OCI-LY3 (cell line): ENCODE data around the gene GRIP1.
A peak's percentile ranks its signal among the peaks of the same experiment; 100 is the strongest.

Experiments
- H2AFZ ChIP-seq: fragments of 200-600, 300-600 bp; shearing (Covaris generic); 2 replicates; pipeline ENCODE4 v1.6.0; 2014; ENCODE audit warnings: antibody characterized with exemption, low read depth, low read length
- H3K27ac ChIP-seq: fragments of 200-600, 300-600 bp; sonication (generic); 2 replicates; pipeline ENCODE4 v1.5.1; 2014; ENCODE audit warnings: mild to moderate bottlenecking, low read length, moderate library complexity, mixed read lengths
- H3K27me3 ChIP-seq: fragments of 200-600, 300-600 bp; sonication (generic); 2 replicates; pipeline ENCODE4 v1.6.1; 2014; ENCODE audit warnings: low read depth, low read length, mixed read lengths
- H3K36me3 ChIP-seq: fragments of 200-600, 300-600 bp; sonication (generic); replicated peaks from 2 replicates; pipeline ENCODE3; 2014; ENCODE audit warnings: low read depth, low read length, mixed read lengths
- H3K4me1 ChIP-seq: fragments of 300-600, 200-600 bp; sonication (generic); 2 replicates; pipeline ENCODE4 v1.6.1; 2014; ENCODE audit warnings: low read length, mixed read lengths
- H3K4me2 ChIP-seq: fragments of 200-600, 300-600 bp; sonication (generic); 2 replicates; pipeline ENCODE4 v1.6.1; 2014; ENCODE audit warnings: low read length, mixed read lengths
- H3K4me3 ChIP-seq: fragments of 300-600, 200-600 bp; sonication (generic); 2 replicates; pipeline ENCODE4 v1.5.1; 2014; ENCODE audit warnings: antibody characterized with exemption, mild to moderate bottlenecking, low read length, moderate library complexity
- H3K79me2 ChIP-seq: fragments of 300-600, 200-600 bp; shearing (Covaris generic); 2 replicates; pipeline ENCODE4 v1.6.1; 2014; ENCODE audit warnings: mild to moderate bottlenecking, low read length, mixed read lengths
- H3K9ac ChIP-seq: fragments of 300-600, 200-600 bp; shearing (Covaris generic); 2 replicates; pipeline ENCODE4 v1.6.0; 2014; ENCODE audit warnings: mild to moderate bottlenecking, low read length, moderate library complexity
- H3K9me3 ChIP-seq: fragments of 200-600, 300-600 bp; shearing (Covaris generic); 2 replicates; pipeline ENCODE4 v1.6.1; 2014; ENCODE audit warnings: low read length, mixed read lengths; ENCODE audit not compliant: insufficient read depth
- H4K20me1 ChIP-seq: fragments of 200-600, 300-600 bp; sonication (generic); 2 replicates; pipeline ENCODE4 v1.6.1; 2016; ENCODE audit warnings: low read length, mixed read lengths; ENCODE audit not compliant: insufficient read depth
- EZH2phosphoT487 ChIP-seq: fragments of 200-600 bp; shearing (Covaris generic); IDR thresholded peaks from 2 replicates; pipeline ENCODE4 v1.6.1; 2018; ENCODE audit warnings: antibody characterized with exemption, mixed run types, low read depth
- TF ChIP-seq, protein P1 (sequence below): fragments of 200-600, 300-600 bp; sonication (generic); IDR thresholded peaks from 2 replicates; pipeline ENCODE4 v1.5.1; 2014; ENCODE audit warnings: antibody characterized with exemption, low read length, low read depth

Gene GRIP1

DNA sequence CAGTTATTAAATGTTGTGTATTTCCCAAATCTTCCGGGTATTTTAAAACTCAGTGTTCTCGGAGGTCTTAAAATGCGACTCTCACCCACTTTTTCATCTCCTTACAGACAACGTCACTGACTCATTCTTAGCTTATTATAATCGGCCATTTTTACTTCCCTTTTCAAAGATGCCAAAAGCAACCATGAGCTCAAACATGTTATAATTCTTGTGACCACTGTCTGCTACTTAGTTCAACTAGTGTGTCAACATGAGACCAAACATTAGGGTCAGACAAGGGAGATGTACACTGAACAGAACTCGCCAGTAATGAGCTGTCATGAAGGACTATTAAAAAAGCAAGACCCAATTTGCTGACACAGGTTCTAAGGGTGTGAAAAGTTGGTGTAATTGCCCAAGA lies 4.2 kb upstream of the GRIP1 start:
- Histone ChIP-seq H3K79me2 (no peaks in the 10 kb centered on the region), H3K4me3 (peak overlapping the region; percentile 31), H4K20me1 (no peaks in the 10 kb centered on the region), H3K9me3 (no peaks in the 10 kb centered on the region), H3K27ac (no peak overlapping the region), H2AFZ (no peak overlapping the region), H3K36me3 (no peaks in the 10 kb centered on the region), H3K4me2 (peak overlapping the region; percentile 60), H3K4me1 (peaks cover 9% of the 10 kb centered on the region), H3K9ac (no peak overlapping the region), H3K27me3 (peaks cover 19% of the 10 kb centered on the region)
- no peak for TF ChIP-seq EZH2phosphoT487
- TF ChIP-seq, protein P1, sequence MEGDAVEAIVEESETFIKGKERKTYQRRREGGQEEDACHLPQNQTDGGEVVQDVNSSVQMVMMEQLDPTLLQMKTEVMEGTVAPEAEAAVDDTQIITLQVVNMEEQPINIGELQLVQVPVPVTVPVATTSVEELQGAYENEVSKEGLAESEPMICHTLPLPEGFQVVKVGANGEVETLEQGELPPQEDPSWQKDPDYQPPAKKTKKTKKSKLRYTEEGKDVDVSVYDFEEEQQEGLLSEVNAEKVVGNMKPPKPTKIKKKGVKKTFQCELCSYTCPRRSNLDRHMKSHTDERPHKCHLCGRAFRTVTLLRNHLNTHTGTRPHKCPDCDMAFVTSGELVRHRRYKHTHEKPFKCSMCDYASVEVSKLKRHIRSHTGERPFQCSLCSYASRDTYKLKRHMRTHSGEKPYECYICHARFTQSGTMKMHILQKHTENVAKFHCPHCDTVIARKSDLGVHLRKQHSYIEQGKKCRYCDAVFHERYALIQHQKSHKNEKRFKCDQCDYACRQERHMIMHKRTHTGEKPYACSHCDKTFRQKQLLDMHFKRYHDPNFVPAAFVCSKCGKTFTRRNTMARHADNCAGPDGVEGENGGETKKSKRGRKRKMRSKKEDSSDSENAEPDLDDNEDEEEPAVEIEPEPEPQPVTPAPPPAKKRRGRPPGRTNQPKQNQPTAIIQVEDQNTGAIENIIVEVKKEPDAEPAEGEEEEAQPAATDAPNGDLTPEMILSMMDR = no peak

DNA sequence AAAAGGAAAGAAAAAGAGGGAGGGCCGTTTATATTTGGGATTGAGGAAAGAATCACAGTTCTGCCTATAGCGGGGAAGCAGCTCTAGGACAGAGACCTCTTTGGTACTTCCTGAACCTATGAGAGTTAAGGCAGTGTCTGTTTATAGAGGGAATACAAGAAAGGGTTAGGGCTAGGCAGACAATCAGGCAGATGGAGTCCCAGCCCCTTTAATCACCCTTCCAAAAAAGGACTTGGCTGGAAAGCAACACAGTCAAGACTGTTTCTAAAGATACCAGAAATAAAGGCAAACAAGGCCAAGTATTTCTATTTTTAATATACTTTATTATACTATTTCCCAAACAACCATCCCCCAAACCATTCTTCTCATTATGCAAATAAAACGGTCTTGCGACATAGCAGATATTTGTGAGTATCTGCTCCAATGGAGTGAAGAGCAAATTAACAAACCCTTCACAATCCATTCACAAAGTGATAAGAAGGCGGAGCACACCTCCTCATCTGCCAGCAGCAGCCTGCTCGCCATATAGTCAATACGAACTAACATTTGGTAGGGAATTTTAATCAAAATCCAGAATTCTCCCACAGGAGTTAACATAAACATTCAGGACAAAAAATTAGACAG lies 697 bp upstream of the GRIP1 start:
- H3K4me3 ChIP-seq = no peak overlapping the region
- TF ChIP-seq, protein P1 = no peak
- TF ChIP-seq EZH2phosphoT487 = no peak
- H3K79me2 ChIP-seq = no peaks in the 10 kb centered on the region
- no peaks in the 10 kb centered on the region for H4K20me1 ChIP-seq
- no peaks in the 10 kb centered on the region for H3K9me3 ChIP-seq
- no peak overlapping the region for H3K27ac ChIP-seq
- H3K4me2 ChIP-seq = no peak overlapping the region
- H3K36me3 ChIP-seq = no peaks in the 10 kb centered on the region
- no peak overlapping the region for H2AFZ ChIP-seq
- H3K9ac ChIP-seq = no peak overlapping the region
- H3K27me3 ChIP-seq = peaks cover 15% of the 10 kb centered on the region
- peaks cover 12% of the 10 kb centered on the region for H3K4me1 ChIP-seq

- Histone ChIP-seq H3K36me3 (no peaks in the 10 kb centered on the region), H3K9ac (no peak overlapping the region), H3K27me3 (peaks cover 13% of the 10 kb centered on the region), H3K79me2 (no peaks in the 10 kb centered on the region), H2AFZ (no peak overlapping the region), H3K4me2 (no peak overlapping the region), H3K27ac (no peak overlapping the region), H4K20me1 (no peaks in the 10 kb centered on the region), H3K9me3 (no peaks in the 10 kb centered on the region), H3K4me3 (no peak overlapping the region), H3K4me1 (peaks cover 11% of the 10 kb centered on the region)
- TF ChIP-seq, protein P1 = no peak
- no peak for TF ChIP-seq EZH2phosphoT487
Measured at GRCh38 chr12:66676241-66676640, 2.6 kb downstream of the GRIP1 start.

DNA sequence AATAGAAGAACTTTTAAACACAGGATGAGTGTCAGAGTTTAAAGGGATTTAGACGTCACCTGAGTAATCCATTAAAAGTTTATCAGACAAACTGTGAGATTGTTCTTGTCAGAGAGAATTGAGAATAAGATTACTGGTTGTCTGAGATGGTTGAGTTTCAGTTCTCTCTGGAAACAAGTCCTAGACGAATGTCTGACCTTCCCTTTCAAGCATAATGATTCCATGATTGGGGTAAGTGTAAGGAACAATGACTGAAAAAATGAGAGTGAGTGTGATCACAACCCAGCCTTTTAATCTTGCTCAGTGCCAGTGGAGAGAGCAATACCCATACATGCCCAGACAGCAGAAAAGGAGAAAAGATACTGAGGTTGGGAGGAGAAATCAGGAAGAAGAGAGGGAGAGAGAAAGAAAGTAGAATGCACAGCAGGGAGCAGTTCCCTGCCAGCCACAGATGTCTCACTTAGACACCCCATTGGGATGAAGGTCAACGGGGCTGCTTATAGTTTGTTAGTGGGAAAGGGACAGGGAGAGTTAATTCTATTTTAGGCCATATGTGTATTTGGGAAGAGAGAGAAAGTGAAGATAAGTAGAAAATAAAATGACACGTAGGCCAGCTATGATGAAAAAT lies 4.3 kb downstream of the GRIP1 start:
- H2AFZ ChIP-seq = no peak overlapping the region
- H4K20me1 ChIP-seq = no peaks in the 10 kb centered on the region
- peaks cover 11% of the 10 kb centered on the region for H3K4me1 ChIP-seq
- H3K36me3 ChIP-seq = no peaks in the 10 kb centered on the region
- no peak overlapping the region for H3K9ac ChIP-seq
- no peaks in the 10 kb centered on the region for H3K9me3 ChIP-seq
- H3K4me3 ChIP-seq = no peak overlapping the region
- H3K4me2 ChIP-seq = no peak overlapping the region; the same call in 1 of the 2 replicates
- peaks cover 16% of the 10 kb centered on the region for H3K27me3 ChIP-seq
- H3K27ac ChIP-seq = no peak overlapping the region
- TF ChIP-seq, protein P1 = no peak
- no peak for TF ChIP-seq EZH2phosphoT487
- no peaks in the 10 kb centered on the region for H3K79me2 ChIP-seq
